Measurements from ENCODE around the gene APEH.

The APEH gene

GRCh38 chr3:49642708-49643145, 31.4 kb upstream of the APEH start:
- Mint-ChIP-seq H3K27ac (no peak overlapping the region), H3K4me1 (no peaks in the 10 kb centered on the region), H3K27me3 (peaks cover 10% of the 10 kb centered on the region), H3K9me3 (no peaks in the 10 kb centered on the region), H3K36me3 (no peaks in the 10 kb centered on the region), H3K4me3 (no peak overlapping the region)
- no peak for ATAC-seq

DNA sequence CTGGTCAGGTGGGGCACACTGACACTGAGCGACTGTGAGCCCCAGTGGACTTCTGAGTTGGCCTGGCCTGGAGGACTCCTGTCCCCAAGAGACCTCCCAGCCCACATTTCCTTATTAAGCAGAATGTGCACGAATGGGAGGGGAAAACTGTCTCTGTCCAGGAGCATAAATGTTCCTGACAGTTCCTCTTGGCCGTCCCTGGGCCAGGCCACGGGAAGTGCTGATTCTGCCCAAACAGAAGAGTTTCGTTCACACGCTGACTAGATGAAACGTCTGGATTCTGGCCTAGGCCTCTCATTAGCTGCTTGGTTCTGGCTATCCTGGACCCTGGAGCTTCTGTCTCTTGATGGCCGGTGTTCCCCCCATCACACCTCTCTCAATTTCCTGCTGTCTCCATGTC, 29.5 kb upstream of the APEH start:
- peaks cover 10% of the 10 kb centered on the region for H3K27me3 Mint-ChIP-seq
- H3K27ac Mint-ChIP-seq, result no peak overlapping the region
- ATAC-seq, result no peak
- no peaks in the 10 kb centered on the region for H3K9me3 Mint-ChIP-seq
- H3K36me3 Mint-ChIP-seq, result no peaks in the 10 kb centered on the region
- H3K4me1 Mint-ChIP-seq, result no peaks in the 10 kb centered on the region
- no peak overlapping the region for H3K4me3 Mint-ChIP-seq

GRCh38 chr3:49646236-49646635, 27.9 kb upstream of the APEH start:
- Mint-ChIP-seq H3K4me3 (no peak overlapping the region), H3K36me3 (no peaks in the 10 kb centered on the region), H3K27me3 (peaks cover 10% of the 10 kb centered on the region), H3K27ac (no peak overlapping the region), H3K4me1 (no peaks in the 10 kb centered on the region), H3K9me3 (no peaks in the 10 kb centered on the region)
- no peak for ATAC-seq

DNA sequence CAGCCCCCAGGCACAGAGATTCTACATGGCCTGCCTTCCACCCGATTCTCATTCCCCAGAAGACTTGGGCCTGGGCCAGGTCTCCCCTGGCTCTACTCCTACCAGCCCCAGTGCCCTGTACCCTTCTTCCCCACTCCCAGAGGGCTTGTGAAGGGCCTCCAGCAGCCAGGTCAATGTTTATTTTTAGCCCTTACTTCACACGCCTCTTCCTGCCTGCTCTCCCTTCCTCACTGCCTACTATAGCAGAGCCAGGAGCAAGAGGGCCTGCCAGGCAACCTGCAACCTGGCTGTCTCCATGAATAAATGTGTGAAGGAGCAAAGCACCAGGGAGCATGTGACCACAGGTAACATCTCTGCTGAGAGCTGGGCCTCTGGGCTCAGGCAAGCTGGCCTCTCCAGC, 26.4 kb upstream of the APEH start:
- Mint-ChIP-seq H3K4me3 (no peak overlapping the region), H3K4me1 (no peaks in the 10 kb centered on the region), H3K36me3 (no peaks in the 10 kb centered on the region), H3K9me3 (no peaks in the 10 kb centered on the region), H3K27me3 (peaks cover 10% of the 10 kb centered on the region), H3K27ac (no peak overlapping the region)
- no peak for ATAC-seq

GRCh38 chr3:49648354-49649019, 25.7 kb upstream of the APEH start:
- Mint-ChIP-seq H3K4me1 (no peaks in the 10 kb centered on the region), H3K9me3 (no peaks in the 10 kb centered on the region), H3K27ac (no peak overlapping the region), H3K27me3 (peaks cover 10% of the 10 kb centered on the region), H3K4me3 (no peak overlapping the region), H3K36me3 (no peaks in the 10 kb centered on the region)
- no peak for ATAC-seq

- peaks cover 19% of the 10 kb centered on the region for H3K27me3 Mint-ChIP-seq
- no peaks in the 10 kb centered on the region for H3K9me3 Mint-ChIP-seq
- no peak overlapping the region for H3K4me3 Mint-ChIP-seq
- no peak for ATAC-seq
- no peaks in the 10 kb centered on the region for H3K36me3 Mint-ChIP-seq
- H3K4me1 Mint-ChIP-seq, result peaks cover 8% of the 10 kb centered on the region
- H3K27ac Mint-ChIP-seq, result no peak overlapping the region
Measured at GRCh38 chr3:49649576-49649975, 24.6 kb upstream of the APEH start.

GRCh38 chr3:49650177-49650576, 24.0 kb upstream of the APEH start:
- peaks cover 22% of the 10 kb centered on the region for H3K27me3 Mint-ChIP-seq
- no peak for ATAC-seq
- H3K27ac Mint-ChIP-seq, result no peak overlapping the region
- no peaks in the 10 kb centered on the region for H3K36me3 Mint-ChIP-seq
- no peaks in the 10 kb centered on the region for H3K9me3 Mint-ChIP-seq
- no peak overlapping the region for H3K4me3 Mint-ChIP-seq
- H3K4me1 Mint-ChIP-seq, result peaks cover 14% of the 10 kb centered on the region

GRCh38 chr3:49650637-49651036, 23.5 kb upstream of the APEH start:
- Mint-ChIP-seq H3K36me3 (no peaks in the 10 kb centered on the region), H3K4me3 (no peak overlapping the region), H3K9me3 (no peaks in the 10 kb centered on the region), H3K4me1 (peaks cover 18% of the 10 kb centered on the region), H3K27ac (no peak overlapping the region), H3K27me3 (peaks cover 22% of the 10 kb centered on the region)
- no peak for ATAC-seq

- no peak overlapping the region for H3K4me3 Mint-ChIP-seq
- ATAC-seq, result no peak
- H3K27ac Mint-ChIP-seq, result no peak overlapping the region
- H3K36me3 Mint-ChIP-seq, result no peaks in the 10 kb centered on the region
- peaks cover 25% of the 10 kb centered on the region for H3K27me3 Mint-ChIP-seq
- H3K4me1 Mint-ChIP-seq, result peaks cover 23% of the 10 kb centered on the region
- H3K9me3 Mint-ChIP-seq, result no peaks in the 10 kb centered on the region
Measured at GRCh38 chr3:49652218-49652902, 21.8 kb upstream of the APEH start.

- no peak for ATAC-seq
- H3K27me3 Mint-ChIP-seq, result peaks cover 31% of the 10 kb centered on the region
- no peaks in the 10 kb centered on the region for H3K9me3 Mint-ChIP-seq
- no peaks in the 10 kb centered on the region for H3K36me3 Mint-ChIP-seq
- H3K4me1 Mint-ChIP-seq, result peaks cover 23% of the 10 kb centered on the region
- H3K4me3 Mint-ChIP-seq, result no peak overlapping the region
- H3K27ac Mint-ChIP-seq, result no peak overlapping the region
Measured at GRCh38 chr3:49652903-49653415, 21.2 kb upstream of the APEH start.

GRCh38 chr3:49653621-49654020, 20.5 kb upstream of the APEH start:
- Mint-ChIP-seq H3K9me3 (no peaks in the 10 kb centered on the region), H3K27me3 (peaks cover 37% of the 10 kb centered on the region), H3K4me1 (peaks cover 23% of the 10 kb centered on the region), H3K4me3 (no peak overlapping the region), H3K36me3 (no peaks in the 10 kb centered on the region), H3K27ac (no peak overlapping the region)
- no peak for ATAC-seq

- ATAC-seq, result no peak
- peaks cover 44% of the 10 kb centered on the region for H3K27me3 Mint-ChIP-seq
Measured at GRCh38 chr3:49654176-49654825, 19.9 kb upstream of the APEH start.

DNA sequence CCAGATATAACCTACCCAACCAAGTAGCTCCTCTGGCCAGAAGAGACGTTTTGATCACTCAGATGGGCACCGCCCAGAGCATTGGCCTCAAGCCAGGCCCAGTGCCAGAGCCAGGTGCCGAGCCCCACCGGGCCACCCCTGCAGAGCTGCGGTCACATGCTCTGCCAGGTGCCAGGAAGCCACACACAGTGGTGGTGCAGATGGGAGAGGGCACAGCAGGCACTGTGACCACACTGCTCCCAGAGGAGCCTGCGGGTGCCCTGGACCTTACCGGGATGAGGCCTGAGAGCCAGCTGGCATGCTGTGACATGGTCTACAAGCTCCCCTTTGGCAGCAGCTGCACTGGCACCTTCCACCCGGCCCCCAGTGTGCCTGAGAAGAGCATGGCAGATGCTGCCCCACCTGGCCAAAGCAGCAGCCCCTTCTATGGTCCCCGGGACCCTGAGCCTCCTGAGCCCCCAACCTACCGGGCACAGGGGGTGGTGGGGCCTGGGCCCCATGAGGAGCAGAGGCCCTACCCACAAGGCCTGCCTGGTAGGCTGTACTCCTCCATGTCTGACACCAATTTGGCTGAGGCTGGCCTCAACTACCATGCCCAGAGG, 19.1 kb upstream of the APEH start:
- no peaks in the 10 kb centered on the region for H3K36me3 Mint-ChIP-seq
- no peak overlapping the region for H3K4me3 Mint-ChIP-seq
- no peak overlapping the region for H3K27ac Mint-ChIP-seq
- H3K27me3 Mint-ChIP-seq, result peaks cover 50% of the 10 kb centered on the region
- H3K9me3 Mint-ChIP-seq, result no peaks in the 10 kb centered on the region
- peak; percentile 69 for ATAC-seq
- peaks cover 23% of the 10 kb centered on the region for H3K4me1 Mint-ChIP-seq

More at GRCh38 chr3:49654176-49654825, 19.9 kb upstream of the APEH start:
- no peak overlapping the region for H3K4me3 Mint-ChIP-seq
- no peaks in the 10 kb centered on the region for H3K9me3 Mint-ChIP-seq
- no peak overlapping the region for H3K27ac Mint-ChIP-seq
- H3K4me1 Mint-ChIP-seq, result peaks cover 23% of the 10 kb centered on the region
- H3K36me3 Mint-ChIP-seq, result no peaks in the 10 kb centered on the region

GRCh38 chr3:49655731-49656285, 18.3 kb upstream of the APEH start:
- no peak for ATAC-seq
- H3K27me3 Mint-ChIP-seq, result peaks cover 53% of the 10 kb centered on the region
- H3K4me3 Mint-ChIP-seq, result no peak overlapping the region
- H3K4me1 Mint-ChIP-seq, result peaks cover 23% of the 10 kb centered on the region
- no peaks in the 10 kb centered on the region for H3K36me3 Mint-ChIP-seq
- H3K9me3 Mint-ChIP-seq, result no peaks in the 10 kb centered on the region
- no peak overlapping the region for H3K27ac Mint-ChIP-seq

DNA sequence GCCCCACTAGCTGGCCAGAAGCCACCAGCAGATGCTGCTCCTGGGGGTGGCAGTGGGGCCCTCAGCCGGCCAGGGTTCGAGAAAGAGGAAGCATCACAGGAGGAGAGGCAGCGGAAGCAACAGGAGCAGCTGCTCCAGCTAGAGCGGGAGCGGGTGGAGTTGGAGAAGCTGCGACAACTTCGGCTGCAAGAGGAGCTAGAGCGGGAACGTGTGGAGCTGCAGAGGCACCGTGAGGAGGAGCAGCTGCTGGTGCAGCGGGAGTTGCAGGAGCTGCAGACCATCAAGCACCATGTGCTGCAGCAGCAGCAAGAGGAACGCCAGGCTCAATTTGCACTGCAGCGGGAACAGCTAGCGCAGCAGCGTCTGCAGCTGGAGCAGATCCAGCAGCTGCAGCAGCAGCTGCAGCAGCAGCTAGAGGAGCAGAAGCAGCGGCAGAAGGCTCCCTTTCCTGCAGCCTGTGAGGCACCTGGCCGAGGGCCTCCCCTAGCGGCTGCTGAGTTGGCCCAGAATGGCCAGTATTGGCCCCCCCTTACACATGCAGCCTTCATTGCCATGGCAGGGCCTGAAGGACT, 17.5 kb upstream of the APEH start:
- Mint-ChIP-seq H3K9me3 (no peaks in the 10 kb centered on the region), H3K27me3 (peaks cover 61% of the 10 kb centered on the region), H3K36me3 (no peaks in the 10 kb centered on the region), H3K4me1 (peaks cover 23% of the 10 kb centered on the region), H3K4me3 (no peak overlapping the region), H3K27ac (no peak overlapping the region)
- no peak for ATAC-seq

Data from stimulated activated memory B cell treated with anti-CD40 and anti-IgM and Interleukin-4, amounts not matched to agents 10 μg/mL and 1 μg/mL and 100 μg/mL, for 72 hours (primary cell).